A204.1 (cell line): ENCODE results near the gene SCN4B.

ENCODE experiments used
- FAIRE-seq: peaks from 2 replicates; lab custom pipeline; 2012; peaks lifted over from hg19 to GRCh38; lab: Jason Lieb, UNC

Gene SCN4B

GRCh38 chr11:118174006-118174567 is 21.5 kb upstream of the SCN4B start:
- no peak for FAIRE-seq

- FAIRE-seq, result no peak
Measured at GRCh38 chr11:118172356-118172755, 19.7 kb upstream of the SCN4B start.

GRCh38 chr11:118171269-118172062 is 18.8 kb upstream of the SCN4B start:
- FAIRE-seq, result no peak

- FAIRE-seq, result no peak
Measured at GRCh38 chr11:118170882-118171268, 18.3 kb upstream of the SCN4B start.

DNA sequence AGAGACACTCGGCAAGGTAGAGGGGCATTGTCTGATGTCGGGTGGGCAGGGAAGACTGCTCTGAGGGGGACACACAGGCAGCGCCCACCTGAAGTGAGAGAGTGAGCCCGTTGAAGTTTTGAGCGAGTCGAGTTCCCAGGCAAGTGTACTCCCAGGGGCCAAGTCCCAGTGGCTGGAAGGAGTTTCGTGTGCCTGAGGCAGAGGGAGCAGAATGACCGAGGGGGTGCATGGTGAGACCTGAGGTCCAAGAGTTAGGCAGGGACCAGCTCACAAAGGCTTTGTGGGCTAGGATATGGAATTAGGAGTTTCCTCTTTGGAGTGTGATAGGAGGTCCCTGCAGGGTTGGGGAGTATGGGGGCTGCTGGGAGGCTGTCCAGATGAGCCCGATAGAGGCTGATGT is 17.6 kb upstream of the SCN4B start:
- FAIRE-seq, result no peak

DNA sequence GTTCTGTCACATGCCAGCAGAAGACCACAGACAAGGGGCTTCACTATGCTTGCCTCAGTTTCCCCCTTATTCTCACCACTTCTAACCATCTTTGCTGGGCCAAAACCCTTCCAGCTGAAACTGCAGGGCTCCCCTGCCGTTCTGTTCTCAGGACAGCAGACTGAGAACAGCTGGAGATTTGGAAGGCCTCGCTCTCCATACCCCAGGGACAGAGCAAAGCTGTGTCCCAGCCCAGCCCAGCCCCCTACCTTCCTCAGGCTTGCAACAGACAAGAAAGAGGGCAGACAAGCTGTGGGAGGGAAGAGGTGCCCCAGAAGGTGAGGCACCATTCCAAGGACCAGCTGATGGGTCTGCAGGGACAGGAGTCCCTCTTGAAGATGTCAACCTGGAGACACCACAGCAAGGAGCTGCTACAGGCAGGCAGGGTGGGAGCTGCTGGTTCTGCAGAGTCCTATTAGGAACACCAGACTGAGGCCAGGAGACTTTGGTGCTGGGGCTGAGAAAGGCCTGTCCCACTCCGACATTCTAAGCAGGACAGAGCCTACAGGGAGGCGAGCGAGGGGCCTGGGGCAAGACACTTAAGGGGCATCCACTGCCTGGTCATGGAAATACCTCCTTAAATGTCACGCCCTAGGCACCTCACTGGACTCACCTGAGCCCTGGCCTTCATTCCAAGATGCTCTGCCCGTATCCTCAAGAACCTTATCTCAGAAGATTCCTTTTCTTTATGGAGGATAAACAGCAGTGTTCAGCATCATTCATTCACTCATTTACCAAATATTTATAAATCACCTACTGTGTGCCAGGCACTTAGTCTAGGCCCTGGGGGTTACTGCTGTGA is 16.9 kb upstream of the SCN4B start:
- FAIRE-seq, result no peak

GRCh38 chr11:118168751-118169150 is 16.1 kb upstream of the SCN4B start:
- no peak for FAIRE-seq

DNA sequence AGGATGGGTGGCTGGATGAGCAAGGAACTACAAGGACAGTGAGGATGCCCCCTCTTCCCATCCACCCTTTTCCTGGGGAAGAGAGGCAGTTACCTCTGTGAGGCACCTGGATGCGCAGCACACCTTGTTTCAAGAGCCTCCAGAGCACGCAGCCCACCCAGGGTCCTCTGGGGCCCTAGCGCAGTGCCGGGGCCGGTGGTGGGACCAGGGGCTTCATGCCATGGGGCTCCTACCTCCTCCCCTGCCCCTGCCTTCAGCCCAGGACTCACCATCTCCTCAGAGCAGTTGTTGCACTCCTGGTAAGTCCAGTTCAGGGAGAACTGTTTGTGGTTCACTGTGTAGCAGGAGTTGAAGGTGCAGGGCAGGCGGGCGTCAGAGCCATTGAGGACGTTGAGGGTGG is 15.7 kb upstream of the SCN4B start:
- no peak for FAIRE-seq

- FAIRE-seq, result no peak
Measured at GRCh38 chr11:118167906-118168305, 15.3 kb upstream of the SCN4B start.

DNA sequence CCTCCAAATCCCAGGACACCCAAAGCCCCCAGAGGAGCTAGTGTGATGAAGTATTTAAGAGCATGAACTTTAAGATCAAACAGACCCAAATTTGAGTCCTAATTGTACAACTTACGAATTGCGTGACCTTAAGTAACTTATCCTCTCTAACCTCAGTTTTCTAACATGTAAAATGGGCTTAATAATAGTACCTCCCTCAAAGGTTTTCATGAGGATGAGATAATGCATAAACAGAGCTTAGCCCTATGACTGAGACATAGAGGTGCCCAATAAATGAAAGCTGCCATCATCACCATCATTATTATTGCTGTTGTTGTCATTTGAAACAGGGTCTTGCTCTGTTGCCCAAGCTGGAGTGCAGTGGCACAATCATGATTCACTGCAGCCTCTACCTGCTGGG is 14.6 kb upstream of the SCN4B start:
- FAIRE-seq, result no peak

- FAIRE-seq, result no peak
Measured at GRCh38 chr11:118166641-118167040, 14.0 kb upstream of the SCN4B start.

DNA sequence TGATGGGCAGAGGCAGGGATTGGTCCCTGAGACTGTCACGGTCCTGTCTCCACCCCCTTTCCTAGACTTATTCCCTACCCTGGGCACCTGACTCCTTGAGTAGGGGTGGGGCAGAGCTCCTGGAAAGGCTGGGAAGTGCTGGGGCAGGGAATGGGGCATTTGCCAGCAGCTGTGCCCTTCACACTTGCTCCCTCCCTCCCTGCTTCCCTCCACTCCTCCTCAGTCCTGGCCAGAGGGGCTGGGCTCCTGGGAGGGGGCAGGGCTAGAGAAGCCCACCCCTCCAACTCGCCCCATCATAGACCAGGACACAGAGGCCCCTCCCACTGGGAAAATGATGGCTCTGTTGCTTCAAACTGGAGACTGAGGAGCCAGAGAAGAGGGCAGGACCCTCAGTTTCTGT is 12.3 kb upstream of the SCN4B start:
- no peak for FAIRE-seq

- FAIRE-seq, result no peak
Measured at GRCh38 chr11:118163494-118163893, 10.9 kb upstream of the SCN4B start.

GRCh38 chr11:118162846-118163245 is 10.2 kb upstream of the SCN4B start:
- FAIRE-seq, result no peak

GRCh38 chr11:118161786-118162185 is 9.2 kb upstream of the SCN4B start:
- no peak for FAIRE-seq

GRCh38 chr11:118157186-118157895 is 4.7 kb upstream of the SCN4B start:
- no peak for FAIRE-seq

DNA sequence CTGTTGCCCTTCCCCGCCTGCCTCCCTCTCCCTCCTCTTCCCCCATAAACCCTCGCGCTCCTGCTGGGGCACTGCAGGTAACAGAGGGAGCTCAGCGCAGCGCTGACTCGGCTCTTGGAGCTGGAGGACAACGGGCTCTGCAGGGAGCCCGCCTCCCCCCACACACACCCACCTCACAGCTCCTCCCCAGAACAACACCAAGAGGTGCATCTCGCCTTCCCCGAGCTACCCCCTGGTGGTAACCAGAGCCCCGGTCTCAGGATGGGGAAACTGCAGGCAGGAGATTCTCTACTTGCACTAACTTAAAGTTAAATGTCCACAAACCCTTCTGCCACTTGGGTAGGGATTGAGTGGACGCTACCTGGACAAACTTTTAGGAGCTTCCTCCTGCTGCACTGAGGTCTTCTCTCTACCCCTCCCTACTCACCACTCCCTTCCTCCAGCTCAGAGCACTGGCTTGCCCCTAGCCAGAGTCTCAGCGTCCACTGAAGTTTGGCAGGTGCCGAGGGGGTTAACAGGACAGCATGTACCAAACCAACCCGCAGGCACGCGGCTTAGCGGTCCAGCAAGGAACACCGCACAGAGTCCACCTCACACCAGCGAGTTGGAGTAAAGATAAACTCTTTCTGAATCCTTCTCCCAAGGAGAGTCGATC is 4.0 kb upstream of the SCN4B start:
- no peak for FAIRE-seq

DNA sequence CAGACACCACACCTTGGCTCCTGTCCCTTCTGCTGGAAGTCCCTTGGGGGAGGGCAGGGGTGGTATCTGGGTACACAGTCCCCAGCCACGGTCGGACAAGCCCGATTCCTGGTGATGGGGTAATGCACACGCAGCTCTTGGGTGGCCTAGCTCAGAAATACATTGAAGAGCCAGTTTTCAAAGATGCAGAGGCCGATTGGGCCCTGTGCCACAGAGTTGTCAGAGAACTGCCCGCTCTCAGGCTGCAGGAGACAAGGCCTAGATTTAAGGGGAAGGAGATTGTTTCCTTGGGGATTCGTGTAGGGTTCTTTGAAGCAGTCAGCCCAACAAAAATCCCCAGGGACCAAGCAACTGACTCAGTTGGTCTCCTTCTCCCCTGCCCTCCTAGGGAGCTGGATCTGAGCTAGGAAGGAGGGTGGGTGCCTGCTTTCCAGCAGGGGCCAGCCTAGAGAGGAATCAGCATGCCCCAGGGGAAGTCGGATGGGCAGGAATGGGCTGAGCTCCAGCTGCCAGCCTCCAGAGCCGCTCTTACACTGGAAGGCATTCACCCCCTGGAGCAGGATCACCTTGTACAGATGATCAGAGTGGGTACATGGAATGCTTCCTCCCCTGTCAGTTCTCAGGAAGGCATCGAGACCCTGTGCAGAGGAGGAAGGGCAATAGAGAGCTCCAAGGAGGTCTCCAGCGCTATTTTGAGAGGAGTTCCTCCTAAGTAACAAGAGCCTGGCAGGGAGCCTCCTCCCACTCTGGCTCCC is 3.3 kb upstream of the SCN4B start:
- FAIRE-seq, result no peak

DNA sequence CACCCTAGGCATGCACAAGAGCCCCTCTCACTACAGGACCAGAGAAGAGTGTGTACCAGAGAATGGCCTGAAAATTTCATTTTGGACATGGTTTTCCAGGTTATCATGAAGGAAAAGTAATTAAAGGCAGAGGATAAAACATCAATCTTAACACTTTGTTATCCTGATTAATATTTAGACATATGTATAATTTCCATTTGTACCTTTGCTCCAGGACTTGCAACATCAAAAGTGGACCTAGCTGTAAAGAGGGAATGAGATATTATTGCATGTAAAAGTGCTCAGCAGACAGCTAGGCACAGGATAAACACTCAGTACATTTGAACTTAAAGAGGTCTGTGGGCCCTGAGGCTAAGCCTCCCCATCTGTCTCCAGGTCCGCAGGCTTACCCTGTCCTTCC is 2.0 kb upstream of the SCN4B start:
- no peak for FAIRE-seq

DNA sequence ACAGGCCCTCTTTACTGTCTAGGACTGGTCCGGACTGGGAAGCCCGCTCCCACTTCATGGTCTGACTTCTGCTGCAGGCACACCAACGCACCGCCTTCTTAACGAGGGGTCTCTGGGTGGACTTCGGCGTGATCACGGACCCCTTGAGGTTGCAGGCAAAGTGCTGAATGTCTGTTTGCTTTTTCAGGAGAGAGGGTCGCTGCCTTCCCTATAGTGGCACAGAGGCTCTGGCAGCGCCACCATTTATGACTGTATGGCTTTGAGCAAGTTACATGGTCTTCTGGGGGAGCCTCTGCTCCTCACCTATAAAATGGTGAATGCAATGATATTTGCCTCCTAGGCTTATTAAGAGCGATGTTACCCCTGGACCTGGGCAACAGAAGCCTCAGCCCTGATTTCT is 1.4 kb upstream of the SCN4B start:
- FAIRE-seq, result no peak

DNA sequence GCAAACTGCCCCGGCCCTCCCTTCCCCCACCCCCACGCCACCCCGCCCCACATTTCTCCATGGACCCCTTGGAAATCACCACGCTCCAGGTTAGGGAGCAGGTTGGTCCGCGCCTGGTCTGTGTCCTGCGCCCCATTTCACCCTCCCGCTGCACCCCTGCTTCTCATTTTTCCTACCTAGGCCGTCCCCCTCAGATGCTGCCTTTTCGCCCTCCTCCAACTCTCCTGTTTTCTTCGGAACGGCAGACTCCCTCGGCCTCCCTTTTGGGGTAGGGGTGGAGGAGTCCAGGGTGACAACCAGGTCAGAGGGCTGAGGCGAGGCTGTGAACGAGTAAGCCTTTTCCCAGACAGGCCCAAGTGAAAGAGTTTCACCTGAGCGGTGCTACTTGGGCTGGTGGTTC is 893 bp upstream of the SCN4B start:
- FAIRE-seq, result no peak
